Measurements from ENCODE around the gene CYBC1. TPM values are rescaled to one million over a fixed set of nuclear protein-coding genes. Genes with fewer than 3 reads are reported as not detected.

Gene CYBC1
- total and polyA plus RNA-seq, 2 of the 4 experiments (the other 2 are of a cell fraction): 75.1 to 76.7 TPM

- no peak overlapping the region for H3K9ac ChIP-seq (ENCODE audit: low read depth, low read length)
- ATAC-seq (ENCODE audit: low read depth) (no peak), DNase-seq (no peak)
- in situ Hi-C loops (cut with MboI; ENCODE audit: low sequenced_read_pairs) (no loop called here), intact Hi-C loops (cut with micrococcal nuclease) (no loop called here), dilution Hi-C loops (cut with HindIII; ENCODE audit: low sequenced_read_pairs, unreplicated experiment) (no loop called here)
- ChIA-PET POLR2A (ENCODE audit: unreplicated experiment) (no interaction called here), CTCF (no interaction called here)
- 72% methylated on average over 7 of the region's 7 CpGs; no CpG with 5 or more reads in 1 of the 2 experiments for WGBS, 2 experiments (ENCODE audit: extremely low coverage in 2 of 2, insufficient read length in 1 of 2)
- H3K4me1 ChIP-seq (ENCODE audit: control insufficient read depth, insufficient read depth, low read length): no peaks in the 10 kb centered on the region
- peak overlapping the region; percentile 40 for H2AK9ac ChIP-seq (replicated peaks; ENCODE audit: low read depth, low read length, poor library complexity)
- H3K23ac ChIP-seq (ENCODE audit: low read depth, low read length): no peak overlapping the region
- no peaks in the 10 kb centered on the region for H3K9me3 ChIP-seq (ENCODE audit: control insufficient read depth, insufficient read depth, low read length)
- H2AFZ ChIP-seq (replicated peaks; ENCODE audit: low read length, poor library complexity): no peak overlapping the region
- H2BK5ac ChIP-seq (ENCODE audit: low read depth, low read length, poor library complexity, severe bottlenecking): no peak overlapping the region
- no peak overlapping the region for H4K8ac ChIP-seq (ENCODE audit: low read depth in 2 of 2, low read length in 2 of 2)
- H3K27ac ChIP-seq (ENCODE audit: insufficient read depth, low read length): no peak overlapping the region
- no peaks in the 10 kb centered on the region for H3K9me1 ChIP-seq (ENCODE audit: insufficient read depth, low read length)
- H4K20me1 ChIP-seq (ENCODE audit: insufficient read depth, low read length): no peaks in the 10 kb centered on the region
- no peak overlapping the region for H3K4me2 ChIP-seq (ENCODE audit: low read depth, low read length)
- no peak overlapping the region for H3K18ac ChIP-seq (ENCODE audit: low read depth, low read length)
- H3K56ac ChIP-seq (ENCODE audit: extremely low read depth, insufficient read depth, low read length): no peak overlapping the region
- H2AK5ac ChIP-seq (ENCODE audit: low read depth, low read length): no peak overlapping the region
- H2BK120ac ChIP-seq (ENCODE audit: low read depth, low read length): no peak overlapping the region
- H3K4me3 ChIP-seq (ENCODE audit: insufficient read depth, low read depth, low read length): no peak overlapping the region
- no peak overlapping the region for H4K91ac ChIP-seq (ENCODE audit: insufficient read depth, low read depth, low read length)
- H3K79me1 ChIP-seq (ENCODE audit: low read depth in 1 of 2, low read length in 2 of 2): no peaks in the 10 kb centered on the region
- H4K5ac ChIP-seq (ENCODE audit: low read depth, low read length): no peak overlapping the region
- H3K27me3 ChIP-seq (ENCODE audit: control insufficient read depth, insufficient read depth, low read length): no peaks in the 10 kb centered on the region
- no TSS peak for BruUV-seq (replicated peaks)
- no peak overlapping the region for H3K14ac ChIP-seq (replicated peaks; ENCODE audit: low read depth, low read length)
- H2BK15ac ChIP-seq (ENCODE audit: low read depth, low read length): no peak overlapping the region
- no peak overlapping the region for H3K4ac ChIP-seq (ENCODE audit: low read depth, low read length)
- H3K36me3 ChIP-seq (ENCODE audit: control insufficient read depth, insufficient read depth, low read length): no peaks in the 10 kb centered on the region
- TF ChIP-seq MXI1 (IDR thresholded peaks at IDR 0.05; ENCODE audit: borderline replicate concordance, low read depth, low read length) (no peak), USF2 (IDR thresholded peaks at IDR 0.05; ENCODE audit: low read depth, low read length) (no peak), RAD21 (IDR thresholded peaks at IDR 0.05; ENCODE audit: low read length) (no peak), ELK1 (IDR thresholded peaks at IDR 0.05; ENCODE audit: borderline replicate concordance, low read depth, low read length) (no peak), RFX5 (IDR thresholded peaks at IDR 0.05; ENCODE audit: low read depth, low read length) (no peak), POLR2A (IDR thresholded peaks at IDR 0.05; ENCODE audit: low read depth, low read length) (no peak), MAZ (IDR thresholded peaks at IDR 0.05; ENCODE audit: borderline replicate concordance, low read depth, low read length) (no peak), RCOR1 (IDR thresholded peaks at IDR 0.05; ENCODE audit: insufficient replicate concordance, low read length) (no peak), MAFK (IDR thresholded peaks at IDR 0.05; ENCODE audit: low read depth, low read length) (no peak)
- H2BK20ac ChIP-seq (ENCODE audit: low read depth, low read length): no peak overlapping the region
Measured at GRCh38 chr17:82429824-82430223, 20.7 kb downstream of the CYBC1 start.

All from IMR-90 (cell line).